ENCODE data around the gene CNTNAP2.
"Not testable (repeated sequence)": the region's sequence is repeated elsewhere in the genome, so short reads cannot be mapped to it uniquely, and the experiment has no call there.

The CNTNAP2 gene

GRCh38 chr7:148303295-148304082 lies 2186.9 kb downstream of the CNTNAP2 start:
- no peak for DNase-seq

- DNase-seq, result no peak
These were observed 2187.4 kb downstream of the CNTNAP2 start for GRCh38 chr7:148304083-148304335.

DNA sequence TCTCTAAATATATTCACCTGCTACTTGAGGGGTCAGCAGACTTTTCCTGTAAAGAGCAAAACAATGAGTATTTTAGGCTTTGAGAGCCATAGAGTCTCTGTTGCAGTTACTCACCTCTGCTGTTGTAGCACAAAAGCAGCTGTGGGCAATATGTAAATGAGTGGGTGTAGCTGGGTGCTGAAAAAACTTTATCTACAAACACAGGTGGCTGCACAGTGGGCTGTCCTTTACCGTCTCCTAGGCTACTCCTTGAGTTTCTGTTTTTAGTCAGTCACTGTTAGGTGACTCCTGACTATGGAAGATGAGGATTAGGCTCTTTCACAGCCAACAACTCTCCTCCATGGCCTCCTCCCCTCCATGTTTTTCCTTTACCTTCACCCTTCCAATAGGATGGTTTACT lies 2187.9 kb downstream of the CNTNAP2 start:
- DNase-seq, result no peak

DNA sequence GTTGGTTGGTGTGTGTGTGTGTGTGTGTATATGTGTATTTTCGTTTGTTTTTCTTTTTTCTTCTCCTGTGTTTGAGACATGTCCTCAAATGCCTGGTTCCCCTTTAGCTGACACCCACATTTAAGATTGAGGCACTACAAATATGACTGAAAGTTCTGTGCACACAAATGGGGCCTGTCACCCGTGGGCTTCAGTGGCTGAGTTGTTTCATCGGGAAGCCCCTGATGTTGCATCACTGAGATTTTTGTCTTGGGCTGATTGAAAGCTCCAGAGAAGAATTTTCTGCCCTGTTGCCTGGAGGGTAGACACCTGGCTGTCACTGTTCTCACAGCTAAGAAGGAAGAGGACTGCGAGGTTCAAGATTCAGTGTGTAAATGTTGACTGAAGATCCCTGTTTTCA lies 2190.2 kb downstream of the CNTNAP2 start:
- DNase-seq, result no peak

DNA sequence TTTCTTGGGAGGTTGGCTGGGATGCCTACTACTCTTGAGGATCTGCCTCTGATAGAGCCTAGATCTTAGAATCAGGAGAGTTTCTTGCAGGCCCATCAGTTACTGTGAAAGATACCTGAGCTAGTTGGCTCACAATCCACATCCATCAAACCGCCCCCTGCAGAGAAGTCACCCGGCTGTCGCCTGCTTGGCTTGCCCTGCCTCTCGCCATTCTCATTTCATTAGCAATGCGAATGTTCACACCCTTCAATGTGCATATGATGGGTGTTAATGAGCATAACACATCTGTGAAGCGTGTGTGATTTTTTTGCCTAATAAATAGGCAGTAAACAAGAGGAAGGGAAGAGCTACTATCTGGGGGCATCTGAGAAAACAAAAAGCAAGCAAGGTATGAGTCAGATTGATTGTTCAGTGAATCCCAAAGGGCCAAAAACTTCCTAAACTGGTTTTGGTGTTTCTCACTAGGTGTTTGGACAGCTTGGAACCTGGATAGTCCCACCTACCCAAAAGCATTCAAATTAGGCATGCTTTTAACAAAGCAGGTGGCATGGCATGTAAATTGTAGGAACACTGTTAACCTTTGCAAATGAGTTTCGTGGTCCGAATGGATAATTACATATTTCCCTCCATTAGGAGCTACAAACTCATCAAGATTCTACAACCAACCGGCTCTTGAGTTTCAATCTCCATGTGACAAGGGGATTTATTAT lies 2201.7 kb downstream of the CNTNAP2 start:
- no peak for DNase-seq

DNA sequence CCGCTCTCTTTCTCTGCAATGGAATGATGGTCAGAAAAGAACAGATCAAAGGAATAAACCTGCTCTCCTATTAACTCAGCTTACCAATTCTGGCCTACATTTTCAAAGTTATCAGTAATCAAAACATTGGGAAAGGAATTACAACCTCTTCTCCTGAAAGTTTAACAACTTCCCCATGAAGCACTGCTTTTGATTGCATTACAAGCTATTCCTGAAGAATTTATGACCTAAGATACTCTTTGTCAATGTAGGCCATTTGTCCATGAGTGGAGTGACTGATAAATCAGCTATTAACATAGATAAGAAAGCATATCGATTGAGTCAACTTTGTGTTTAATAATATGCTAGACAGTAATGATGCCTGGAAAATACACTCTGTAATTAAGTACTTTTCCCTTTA lies 2202.2 kb downstream of the CNTNAP2 start:
- DNase-seq, result no peak

GRCh38 chr7:148319316-148319808 lies 2202.8 kb downstream of the CNTNAP2 start:
- no peak for DNase-seq

- no peak for DNase-seq
These were observed 2208.6 kb downstream of the CNTNAP2 start for GRCh38 chr7:148325208-148325607.

DNA sequence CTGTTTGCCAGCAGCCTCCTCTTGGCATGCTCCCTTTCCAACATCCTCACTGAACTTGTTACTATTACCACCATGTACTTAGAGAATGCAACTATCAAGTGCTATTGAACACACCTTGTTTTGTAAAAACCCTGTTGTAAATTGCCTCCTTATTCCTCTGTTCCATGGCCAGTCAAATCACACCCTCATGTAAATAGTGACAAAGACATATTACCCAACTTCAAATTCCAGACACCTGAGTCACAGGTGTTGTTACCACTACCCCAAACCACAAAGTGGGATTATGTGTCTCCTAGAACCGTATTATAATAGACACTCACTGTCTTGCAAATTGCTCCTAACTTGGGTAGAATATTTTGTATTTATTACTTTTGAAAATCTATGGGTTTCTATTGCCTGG lies 2210.8 kb downstream of the CNTNAP2 start:
- DNase-seq, result no peak

DNA sequence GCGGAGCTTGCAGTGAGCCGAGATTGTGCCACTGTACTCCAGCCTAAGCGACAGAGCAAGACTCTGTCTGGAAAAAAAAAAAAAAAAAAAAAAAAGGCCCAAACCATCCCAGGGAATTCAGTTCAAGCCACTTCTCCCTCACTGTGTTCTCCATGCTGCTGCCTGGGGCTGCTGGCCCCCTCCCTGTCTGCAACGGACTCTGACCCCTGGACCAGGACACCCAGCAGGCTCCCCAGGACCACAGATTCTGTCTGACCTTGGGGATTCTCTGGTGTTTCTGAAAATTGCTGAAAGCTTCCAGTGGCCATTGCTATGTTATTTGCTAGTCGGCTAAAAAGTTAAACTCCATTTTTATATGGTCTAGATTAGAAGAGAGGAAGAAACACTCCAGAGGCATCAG lies 2212.3 kb downstream of the CNTNAP2 start:
- DNase-seq, result no peak

- DNase-seq, result no peak
These were observed 2213.7 kb downstream of the CNTNAP2 start for GRCh38 chr7:148330124-148330818.

DNA sequence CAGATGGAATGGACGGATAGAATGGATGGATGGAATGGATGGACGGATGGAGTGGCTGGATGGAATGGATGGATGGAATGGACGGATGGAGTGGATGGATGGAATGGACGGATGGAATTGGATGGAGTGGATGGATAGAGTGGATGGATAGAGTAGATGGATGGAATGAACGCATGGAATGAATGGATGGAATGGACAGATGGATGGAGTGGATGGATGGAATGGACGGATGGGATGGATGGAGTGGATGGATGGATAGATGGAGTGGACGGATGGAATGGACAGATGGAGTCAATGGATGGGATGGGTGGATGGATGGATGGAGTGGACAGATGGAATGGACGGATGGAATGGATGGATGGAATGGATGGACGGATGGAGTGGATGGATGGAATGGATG lies 2214.2 kb downstream of the CNTNAP2 start:
- DNase-seq, result no peak

- DNase-seq, result not testable (repeated sequence)
These were observed 2214.9 kb downstream of the CNTNAP2 start for GRCh38 chr7:148331456-148331855.

GRCh38 chr7:148332191-148333186 lies 2215.9 kb downstream of the CNTNAP2 start:
- no peak for DNase-seq

DNA sequence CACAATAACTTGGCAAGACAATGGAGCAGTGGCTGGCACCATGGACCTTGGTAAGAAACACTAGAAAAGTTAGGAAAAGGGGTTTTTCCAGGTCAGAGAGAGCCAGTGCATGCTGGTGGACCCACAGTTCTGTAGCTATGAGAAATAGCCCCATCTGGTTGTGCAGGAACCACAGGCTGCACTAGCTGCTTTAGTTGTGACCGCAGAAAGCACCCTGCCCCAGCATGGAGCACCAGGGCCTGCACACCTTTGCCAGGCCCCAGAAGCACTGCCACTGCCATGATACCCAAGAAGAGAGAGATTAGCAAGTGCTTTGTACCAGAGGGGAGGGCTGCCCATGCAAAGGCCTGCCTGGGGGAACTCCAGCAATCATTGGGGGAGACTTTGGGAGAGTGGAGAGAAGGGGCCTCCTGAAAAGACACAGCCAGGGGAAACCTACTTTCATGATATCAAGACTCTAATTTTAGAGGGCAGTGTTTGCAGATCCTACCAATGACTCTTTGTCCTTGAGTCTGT lies 2217.9 kb downstream of the CNTNAP2 start:
- DNase-seq, result no peak

- DNase-seq, result no peak
These were observed 2218.5 kb downstream of the CNTNAP2 start for GRCh38 chr7:148334959-148335577.

- DNase-seq, result no peak
These were observed 2219.2 kb downstream of the CNTNAP2 start for GRCh38 chr7:148335790-148336189.

- DNase-seq, result no peak
These were observed 2219.8 kb downstream of the CNTNAP2 start for GRCh38 chr7:148336411-148336810.

- no peak for DNase-seq
These were observed 2220.8 kb downstream of the CNTNAP2 start for GRCh38 chr7:148337246-148337965.

- no peak for DNase-seq
These were observed 2221.6 kb downstream of the CNTNAP2 start for GRCh38 chr7:148337995-148338747.

Data from CD4-positive, alpha-beta T cell treated with Interleukin-4 for 4 hours (primary cell).